ENCODE measurements around the gene PREP.

DNA sequence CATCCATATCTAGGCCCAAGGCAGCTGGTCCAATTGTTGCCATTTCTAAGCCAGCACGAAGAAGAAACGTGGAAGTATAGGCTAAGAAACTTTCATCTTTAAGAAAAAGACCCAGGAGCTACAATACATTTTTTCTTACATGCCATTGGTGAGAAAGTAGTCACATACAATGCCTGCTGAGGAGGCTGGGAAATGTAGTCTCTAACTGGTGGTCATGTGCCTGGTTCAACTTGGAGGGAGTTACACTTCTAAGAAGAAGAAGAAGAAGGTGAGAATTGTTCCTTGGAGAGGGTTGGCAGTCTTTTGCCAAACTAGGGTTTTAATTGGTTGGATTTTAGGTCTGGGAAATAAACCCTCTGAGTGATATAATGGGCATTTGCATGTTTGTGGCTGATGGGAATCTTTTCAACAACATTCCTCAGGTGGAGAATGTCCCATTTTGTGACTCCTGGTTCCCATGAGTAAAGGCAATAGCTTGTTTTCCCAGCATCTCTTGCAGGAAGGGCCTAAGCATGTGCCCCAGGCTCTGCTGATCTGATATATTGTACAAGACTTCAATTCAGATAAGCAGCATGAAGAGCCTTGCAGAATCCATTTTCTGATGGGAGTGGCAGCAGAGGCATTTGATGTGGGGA, 47.0 kb upstream of the PREP start:
- TF ChIP-seq CTCF (IDR thresholded peaks at IDR 0.05) (no peak), POLR2A (IDR thresholded peaks at IDR 0.05) (no peak)
